Measurements from ENCODE around the gene NOL7. TPM values are rescaled to one million over a fixed set of nuclear protein-coding genes. Genes with fewer than 3 reads are reported as not detected.

NOL7 gene
- total RNA-seq, 1 donor from 2014 or later = 52.0 TPM

GRCh38 chr6:13576017-13576416, 39.1 kb upstream of the NOL7 start:
- DNase-seq (no peak), ATAC-seq (no peak)
- peaks cover 12% of the 10 kb centered on the region for H3K36me3 ChIP-seq
- intact Hi-C loops (cut with DNase I) = no loop called here
- H3K4me1 ChIP-seq = no peaks in the 10 kb centered on the region
- TF ChIP-seq, protein P1, sequence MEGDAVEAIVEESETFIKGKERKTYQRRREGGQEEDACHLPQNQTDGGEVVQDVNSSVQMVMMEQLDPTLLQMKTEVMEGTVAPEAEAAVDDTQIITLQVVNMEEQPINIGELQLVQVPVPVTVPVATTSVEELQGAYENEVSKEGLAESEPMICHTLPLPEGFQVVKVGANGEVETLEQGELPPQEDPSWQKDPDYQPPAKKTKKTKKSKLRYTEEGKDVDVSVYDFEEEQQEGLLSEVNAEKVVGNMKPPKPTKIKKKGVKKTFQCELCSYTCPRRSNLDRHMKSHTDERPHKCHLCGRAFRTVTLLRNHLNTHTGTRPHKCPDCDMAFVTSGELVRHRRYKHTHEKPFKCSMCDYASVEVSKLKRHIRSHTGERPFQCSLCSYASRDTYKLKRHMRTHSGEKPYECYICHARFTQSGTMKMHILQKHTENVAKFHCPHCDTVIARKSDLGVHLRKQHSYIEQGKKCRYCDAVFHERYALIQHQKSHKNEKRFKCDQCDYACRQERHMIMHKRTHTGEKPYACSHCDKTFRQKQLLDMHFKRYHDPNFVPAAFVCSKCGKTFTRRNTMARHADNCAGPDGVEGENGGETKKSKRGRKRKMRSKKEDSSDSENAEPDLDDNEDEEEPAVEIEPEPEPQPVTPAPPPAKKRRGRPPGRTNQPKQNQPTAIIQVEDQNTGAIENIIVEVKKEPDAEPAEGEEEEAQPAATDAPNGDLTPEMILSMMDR (IDR thresholded peaks at IDR 0.05) = no peak
- no peaks in the 10 kb centered on the region for H3K27me3 ChIP-seq
- no peak overlapping the region for H3K4me3 ChIP-seq
- H3K27ac ChIP-seq = no peak overlapping the region
- no peaks in the 10 kb centered on the region for H3K9me3 ChIP-seq

- Histone ChIP-seq H3K27ac (no peak overlapping the region), H3K27me3 (no peaks in the 10 kb centered on the region), H3K36me3 (peaks cover 12% of the 10 kb centered on the region), H3K4me3 (no peak overlapping the region), H3K9me3 (no peaks in the 10 kb centered on the region), H3K4me1 (no peaks in the 10 kb centered on the region)
- intact Hi-C loops (cut with DNase I) = no loop called here
- no peak for DNase-seq
- ATAC-seq = no peak
- TF ChIP-seq, protein P1 (IDR thresholded peaks at IDR 0.05) = no peak
These were observed 37.2 kb upstream of the NOL7 start for GRCh38 chr6:13577926-13578325.

GRCh38 chr6:13579911-13580310, 35.2 kb upstream of the NOL7 start:
- DNase-seq = no peak
- intact Hi-C loops (cut with DNase I) = no loop called here

GRCh38 chr6:13581700-13582229, 33.4 kb upstream of the NOL7 start:
- DNase-seq = no peak
- Histone ChIP-seq H3K27me3 (no peaks in the 10 kb centered on the region), H3K9me3 (no peaks in the 10 kb centered on the region), H3K27ac (no peak overlapping the region), H3K4me3 (no peak overlapping the region), H3K4me1 (no peaks in the 10 kb centered on the region), H3K36me3 (peaks cover 24% of the 10 kb centered on the region)
- TF ChIP-seq, protein P1 (IDR thresholded peaks at IDR 0.05) = no peak
- intact Hi-C loops (cut with DNase I) = no loop called here
- ATAC-seq = peak; percentile 88

More at GRCh38 chr6:13579911-13580310, 35.2 kb upstream of the NOL7 start:
- H3K9me3 ChIP-seq = no peaks in the 10 kb centered on the region
- no peak overlapping the region for H3K4me3 ChIP-seq
- peaks cover 21% of the 10 kb centered on the region for H3K36me3 ChIP-seq
- no peaks in the 10 kb centered on the region for H3K27me3 ChIP-seq
- TF ChIP-seq, protein P1 (IDR thresholded peaks at IDR 0.05) = no peak
- H3K27ac ChIP-seq = no peak overlapping the region
- peak; percentile 31 for ATAC-seq
- no peaks in the 10 kb centered on the region for H3K4me1 ChIP-seq

DNA sequence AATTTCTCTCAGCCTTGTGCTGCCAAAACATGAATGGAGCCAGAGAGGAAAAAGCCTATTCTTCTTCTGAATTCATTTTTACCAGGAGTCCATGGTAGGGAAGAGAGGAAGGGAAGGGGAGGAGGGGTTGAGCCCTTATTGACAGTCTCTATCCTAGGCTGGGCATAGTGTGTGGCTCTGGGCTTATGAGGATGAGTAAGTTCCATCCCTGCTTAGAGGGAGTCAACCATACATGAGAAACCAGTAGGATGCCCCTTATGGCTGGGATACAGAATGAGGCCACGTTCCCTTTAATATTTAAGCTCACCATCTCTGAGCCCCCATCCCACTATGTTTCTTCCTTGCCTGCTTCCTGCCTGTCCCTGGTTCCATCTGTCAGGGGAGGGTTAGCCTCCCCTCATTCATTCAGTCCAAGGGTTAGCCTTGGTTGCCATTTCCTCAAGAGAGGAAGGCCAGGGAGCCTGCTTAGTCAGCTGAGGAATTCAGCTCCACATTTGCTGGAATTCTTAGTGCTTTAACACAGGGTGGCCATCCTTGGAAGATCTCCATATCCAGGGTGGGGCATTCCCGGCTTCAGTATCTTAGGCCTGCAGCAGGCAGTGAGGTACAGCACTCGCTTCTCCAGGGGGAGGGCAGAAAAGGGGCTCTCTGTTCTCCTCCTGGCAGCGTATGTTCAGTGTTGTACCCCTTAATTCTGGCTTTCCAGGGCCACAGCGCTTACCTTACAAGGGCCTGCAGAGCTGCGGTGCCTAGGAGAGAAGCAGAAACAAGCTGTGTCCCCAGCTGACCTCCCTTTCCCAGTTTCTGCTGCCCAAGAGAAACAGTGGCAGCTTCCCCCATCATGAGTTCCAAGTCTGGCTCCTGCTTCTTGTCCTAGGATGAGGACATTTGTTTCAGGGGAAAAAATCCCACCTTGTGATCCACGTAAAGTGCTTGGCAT, 28.3 kb upstream of the NOL7 start:
- TF ChIP-seq, protein P1 (IDR thresholded peaks at IDR 0.05) = no peak
- ATAC-seq = no peak
- Histone ChIP-seq H3K4me3 (no peak overlapping the region), H3K9me3 (no peaks in the 10 kb centered on the region), H3K4me1 (no peaks in the 10 kb centered on the region), H3K27me3 (no peaks in the 10 kb centered on the region), H3K27ac (no peak overlapping the region), H3K36me3 (peaks cover 51% of the 10 kb centered on the region)
- intact Hi-C loops (cut with DNase I) = no loop called here
- DNase-seq = no peak
